ENCODE measurements around the gene P2RY8. TPM values are rescaled to one million over a fixed set of nuclear protein-coding genes. Genes with fewer than 3 reads are reported as not detected.

Gene P2RY8
- total and polyA plus RNA-seq, 10 of the 15 experiments (the other 5 are each of a cell fraction or from before 2014, with no cell fraction given), result 2.0 to 64.4 (median 36.5) TPM

DNA sequence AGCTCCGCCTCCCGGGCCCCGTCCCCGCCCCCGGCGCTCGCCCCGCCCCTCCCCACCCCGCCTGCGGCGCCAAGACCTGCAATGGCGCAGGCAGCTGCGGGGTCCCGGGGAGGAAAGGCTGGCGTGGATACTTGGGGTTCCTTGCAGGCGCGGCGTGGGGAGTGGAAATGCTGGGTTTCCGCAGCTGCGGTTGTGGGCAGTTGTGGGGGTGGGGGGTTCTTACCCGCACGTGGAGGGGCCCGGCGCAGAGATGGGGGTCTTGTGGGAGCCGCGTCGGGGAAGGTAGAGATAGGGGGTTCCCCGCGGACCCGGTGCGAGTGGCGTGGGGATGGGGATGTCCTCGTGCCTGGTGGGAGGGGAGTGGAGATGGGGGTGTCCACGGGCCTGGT, 83.6 kb downstream of the P2RY8 start (continued):
- peak; percentile 90 for TF ChIP-seq NBN (IDR thresholded peaks at IDR 0.05)
- TF ChIP-seq SMARCA5 (IDR thresholded peaks at IDR 0.05), result peak; percentile 89; the same call in 1 of the 2 replicates
- TF ChIP-seq GATAD2B (conservative IDR thresholded peaks at IDR 0.05; ENCODE audit: low read depth), result 0 out of 2 replicates have a peak, but pooled peaks have one; percentile 37
- TF ChIP-seq STAT3 (IDR thresholded peaks at IDR 0.05; ENCODE audit: low read depth, low read length), result no peak

DNA sequence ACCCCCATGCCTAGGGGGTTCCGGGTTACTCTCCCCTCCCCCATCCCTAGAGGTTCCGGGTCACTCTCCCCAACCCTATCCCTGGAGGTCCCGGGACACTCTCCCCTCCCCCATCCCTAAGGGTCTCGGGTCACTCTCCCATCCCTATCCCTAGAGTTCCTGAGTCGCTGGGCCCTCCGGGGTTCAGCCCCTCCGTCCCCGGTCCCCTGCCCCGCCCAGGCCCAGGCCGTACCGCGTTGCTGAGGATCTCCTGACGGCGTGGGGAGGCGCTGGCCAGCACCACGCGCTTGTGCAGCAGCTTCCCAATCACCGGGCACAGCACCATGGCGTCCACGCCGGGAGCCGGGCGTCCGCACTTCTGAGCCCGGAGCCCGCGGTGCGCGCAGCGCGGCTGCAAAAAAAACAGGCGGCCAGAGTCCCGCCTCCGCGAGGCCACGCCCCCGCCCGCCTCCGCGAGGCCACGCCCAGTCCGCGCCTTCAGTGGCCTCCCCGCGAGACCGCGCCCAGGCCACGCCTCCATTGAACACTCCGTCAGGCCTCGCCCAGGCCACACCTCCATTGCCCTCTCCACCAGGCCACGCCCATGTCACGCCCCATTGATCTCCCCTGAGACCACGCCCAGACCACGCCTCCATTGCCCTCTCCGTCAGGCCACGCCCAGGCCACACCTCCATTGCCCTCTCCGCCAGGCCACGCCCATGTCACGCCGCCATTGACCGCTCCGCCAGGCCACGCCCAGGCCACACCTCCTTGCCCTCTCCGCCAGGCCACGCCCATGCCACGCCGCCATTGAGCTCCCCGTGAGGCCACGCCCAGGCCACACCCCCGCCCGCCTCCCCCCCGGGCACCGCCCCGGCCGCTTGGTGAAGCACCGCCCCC, 84.2 kb downstream of the P2RY8 start, which contains the start of gene ASMTL:
TSS of gene ASMTL (minus strand) at position 394 of the 879 bp plus-strand sequence. CDS start at position 325, 69 bp downstream.
- no TSS peak for BruUV-seq (replicated peaks)
- in situ Hi-C loops (cut with MboI) (loop anchor here (10.0 to 25.0 kb wide), 2 partner anchors 1060 to 1162 kb away; partner anchors contain the start of genes DHRSX and ZBED1), intact Hi-C loops (cut with micrococcal nuclease; ENCODE audit: unreplicated experiment) (loop anchor here (1.0 to 10.0 kb wide), 7 partner anchors 60 to 1242 kb away; partner anchors contain the start of genes CD99, GTPBP6 and SLC25A6)
- peaks cover 46% of the 10 kb centered on the region for H3K79me2 ChIP-seq (ENCODE audit: control insufficient read depth, insufficient read depth, low read length)
- H3K9me3 ChIP-seq (replicated peaks; ENCODE audit: control insufficient read depth, insufficient read depth, low read length), result peaks cover 21% of the 10 kb centered on the region
- H3K4me3 ChIP-seq, result peak within 1 kb of the TSS; percentile 95
- ATAC-seq (peak; percentile 85), DNase-seq (ENCODE audit: low read depth, low spot score) (peak; percentile 91), FAIRE-seq (peak; percentile 100)
- SMC1A ChIA-PET (ENCODE audit: uncharacterized antibody, unreplicated experiment), result no interaction called here
- peak within 1 kb of the TSS; percentile 81 for H2AFZ ChIP-seq (ENCODE audit: control insufficient read depth, low read depth, low read length)
- H3K4me2 ChIP-seq (ENCODE audit: control insufficient read depth, insufficient read depth), result peak within 1 kb of the TSS; percentile 72
- peaks cover 9% of the 10 kb centered on the region for H3K4me1 ChIP-seq (ENCODE audit: control insufficient read depth, insufficient read depth, low read length)
- 1% methylated on average over 49 of the region's 76 CpGs for WGBS (ENCODE audit: insufficient coverage, insufficient replicate concordance, low lambda C conversion rate, missing lambda C conversion rate)
- peak within 1 kb of the TSS; percentile 79 for H3K27ac ChIP-seq (ENCODE audit: control insufficient read depth, insufficient read depth)
- H4K20me1 ChIP-seq (ENCODE audit: control insufficient read depth, insufficient read depth), result no peaks in the 10 kb centered on the region
- H3K36me3 ChIP-seq (ENCODE audit: control insufficient read depth in 2 of 2, insufficient read depth in 2 of 2, low read length in 1 of 2), result peaks cover 0 to 2% of the 10 kb centered on the region in 2 experiments; a peak in 1 of 4 replicates
- no peaks in the 10 kb centered on the region for H3K27me3 ChIP-seq (replicated peaks in 1 of 2; ENCODE audit: control insufficient read depth in 2 of 2, insufficient read depth in 2 of 2, low read length in 1 of 2)
- POLR2A ChIA-PET, result no interaction called here
- peak within 1 kb of the TSS; percentile 85 for H3K9ac ChIP-seq (ENCODE audit: control insufficient read depth, insufficient read depth, low read length)
- CTCF ChIA-PET, result no interaction called here
- RAD21 ChIA-PET (ENCODE audit: unreplicated experiment), result no interaction called here
- TF ChIP-seq SMARCA5 (IDR thresholded peaks at IDR 0.05) (peak; percentile 19; the same call in 1 of the 2 replicates), SP1 (IDR thresholded peaks at IDR 0.05; ENCODE audit: low read depth, low read length) (peak; percentile 92), POLR2AphosphoS5 (IDR thresholded peaks at IDR 0.05; ENCODE audit: low read length) (peak; percentile 97), YBX1 (IDR thresholded peaks at IDR 0.05) (no peak), LARP7 (IDR thresholded peaks at IDR 0.05) (peak; percentile 81), RB1 (IDR thresholded peaks at IDR 0.05; ENCODE audit: borderline replicate concordance) (no peak), JUND (IDR thresholded peaks at IDR 0.05; ENCODE audit: low read depth, low read length) (0 out of 2 replicates have a peak, but pooled peaks have one; percentile 6), CEBPB (IDR thresholded peaks at IDR 0.05; ENCODE audit: borderline replicate concordance in 1 of 2, low read depth in 2 of 2, low read length in 2 of 2) (no peak), NR2C1 (IDR thresholded peaks at IDR 0.05) (peak; percentile 90)
- TF ChIP-seq, protein P1, sequence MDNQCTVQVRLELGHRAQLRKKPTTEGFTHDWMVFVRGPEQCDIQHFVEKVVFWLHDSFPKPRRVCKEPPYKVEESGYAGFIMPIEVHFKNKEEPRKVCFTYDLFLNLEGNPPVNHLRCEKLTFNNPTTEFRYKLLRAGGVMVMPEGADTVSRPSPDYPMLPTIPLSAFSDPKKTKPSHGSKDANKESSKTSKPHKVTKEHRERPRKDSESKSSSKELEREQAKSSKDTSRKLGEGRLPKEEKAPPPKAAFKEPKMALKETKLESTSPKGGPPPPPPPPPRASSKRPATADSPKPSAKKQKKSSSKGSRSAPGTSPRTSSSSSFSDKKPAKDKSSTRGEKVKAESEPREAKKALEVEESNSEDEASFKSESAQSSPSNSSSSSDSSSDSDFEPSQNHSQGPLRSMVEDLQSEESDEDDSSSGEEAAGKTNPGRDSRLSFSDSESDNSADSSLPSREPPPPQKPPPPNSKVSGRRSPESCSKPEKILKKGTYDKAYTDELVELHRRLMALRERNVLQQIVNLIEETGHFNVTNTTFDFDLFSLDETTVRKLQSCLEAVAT (IDR thresholded peaks at IDR 0.05), result 0 out of 2 replicates have a peak, but pooled peaks have one; percentile 47
- TF ChIP-seq, protein P2, sequence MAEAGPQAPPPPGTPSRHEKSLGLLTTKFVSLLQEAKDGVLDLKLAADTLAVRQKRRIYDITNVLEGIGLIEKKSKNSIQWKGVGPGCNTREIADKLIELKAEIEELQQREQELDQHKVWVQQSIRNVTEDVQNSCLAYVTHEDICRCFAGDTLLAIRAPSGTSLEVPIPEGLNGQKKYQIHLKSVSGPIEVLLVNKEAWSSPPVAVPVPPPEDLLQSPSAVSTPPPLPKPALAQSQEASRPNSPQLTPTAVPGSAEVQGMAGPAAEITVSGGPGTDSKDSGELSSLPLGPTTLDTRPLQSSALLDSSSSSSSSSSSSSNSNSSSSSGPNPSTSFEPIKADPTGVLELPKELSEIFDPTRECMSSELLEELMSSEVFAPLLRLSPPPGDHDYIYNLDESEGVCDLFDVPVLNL (IDR thresholded peaks at IDR 0.05; ENCODE audit: low read depth, low read length), result no peak
- TF ChIP-seq, protein P3, sequence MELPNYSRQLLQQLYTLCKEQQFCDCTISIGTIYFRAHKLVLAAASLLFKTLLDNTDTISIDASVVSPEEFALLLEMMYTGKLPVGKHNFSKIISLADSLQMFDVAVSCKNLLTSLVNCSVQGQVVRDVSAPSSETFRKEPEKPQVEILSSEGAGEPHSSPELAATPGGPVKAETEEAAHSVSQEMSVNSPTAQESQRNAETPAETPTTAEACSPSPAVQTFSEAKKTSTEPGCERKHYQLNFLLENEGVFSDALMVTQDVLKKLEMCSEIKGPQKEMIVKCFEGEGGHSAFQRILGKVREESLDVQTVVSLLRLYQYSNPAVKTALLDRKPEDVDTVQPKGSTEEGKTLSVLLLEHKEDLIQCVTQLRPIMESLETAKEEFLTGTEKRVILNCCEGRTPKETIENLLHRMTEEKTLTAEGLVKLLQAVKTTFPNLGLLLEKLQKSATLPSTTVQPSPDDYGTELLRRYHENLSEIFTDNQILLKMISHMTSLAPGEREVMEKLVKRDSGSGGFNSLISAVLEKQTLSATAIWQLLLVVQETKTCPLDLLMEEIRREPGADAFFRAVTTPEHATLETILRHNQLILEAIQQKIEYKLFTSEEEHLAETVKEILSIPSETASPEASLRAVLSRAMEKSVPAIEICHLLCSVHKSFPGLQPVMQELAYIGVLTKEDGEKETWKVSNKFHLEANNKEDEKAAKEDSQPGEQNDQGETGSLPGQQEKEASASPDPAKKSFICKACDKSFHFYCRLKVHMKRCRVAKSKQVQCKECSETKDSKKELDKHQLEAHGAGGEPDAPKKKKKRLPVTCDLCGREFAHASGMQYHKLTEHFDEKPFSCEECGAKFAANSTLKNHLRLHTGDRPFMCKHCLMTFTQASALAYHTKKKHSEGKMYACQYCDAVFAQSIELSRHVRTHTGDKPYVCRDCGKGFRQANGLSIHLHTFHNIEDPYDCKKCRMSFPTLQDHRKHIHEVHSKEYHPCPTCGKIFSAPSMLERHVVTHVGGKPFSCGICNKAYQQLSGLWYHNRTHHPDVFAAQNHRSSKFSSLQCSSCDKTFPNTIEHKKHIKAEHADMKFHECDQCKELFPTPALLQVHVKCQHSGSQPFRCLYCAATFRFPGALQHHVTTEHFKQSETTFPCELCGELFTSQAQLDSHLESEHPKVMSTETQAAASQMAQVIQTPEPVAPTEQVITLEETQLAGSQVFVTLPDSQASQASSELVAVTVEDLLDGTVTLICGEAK (IDR thresholded peaks at IDR 0.05; ENCODE audit: borderline replicate concordance), result peak; percentile 51; the same call in 1 of the 2 replicates
